Liver (tissue), 9 donors: Measurements from ENCODE around the gene RALB. TPM values are rescaled to one million over a fixed set of nuclear protein-coding genes. Genes with fewer than 3 reads are reported as not detected.

Source experiments
- DNase-seq: peaks from one replicate; pipeline ENCODE4 v3.0.0-alpha.2; 2017; ENCODE audit warnings: low spot score
- H3K27ac ChIP-seq, 2 donors: one replicate each; pipeline ENCODE4 v1.7.0; 2013; ENCODE audit warnings: inconsistent platforms in 2 of 2, low read length in 2 of 2, control low read depth in 1 of 2, low read depth in 1 of 2, mild to moderate bottlenecking in 1 of 2
- H3K27me3 ChIP-seq, 4 donors: one replicate each; pipeline versions ENCODE4 v1.6.1 to v1.7.0; 2013; ENCODE audit warnings: low read length in 3 of 4, inconsistent platforms in 1 of 4, mild to moderate bottlenecking in 1 of 4, moderate library complexity in 1 of 4; ENCODE audit not compliant: control insufficient read depth in 4 of 4, insufficient read depth in 4 of 4
- H3K36me3 ChIP-seq, 4 donors: one replicate each; pipeline versions ENCODE4 v1.6.1 to v1.7.0; 2013; ENCODE audit warnings: low read length in 3 of 4, mild to moderate bottlenecking in 3 of 4, low read depth in 1 of 4, moderate library complexity in 1 of 4; ENCODE audit not compliant: control insufficient read depth in 4 of 4, insufficient read depth in 3 of 4
- H3K4me1 ChIP-seq, 4 donors: one replicate each; pipeline versions ENCODE4 v1.6.1 to v1.7.0; 2013; ENCODE audit warnings: low read length in 3 of 4, mild to moderate bottlenecking in 3 of 4, moderate library complexity in 1 of 4; ENCODE audit not compliant: control insufficient read depth in 4 of 4, insufficient read depth in 4 of 4
- H3K4me3 ChIP-seq, 3 donors: one replicate each; pipeline versions ENCODE4 v1.6.1 to v1.7.0; 2013; ENCODE audit warnings: low read length in 3 of 3, control low read depth in 1 of 3, low read depth in 1 of 3, mild to moderate bottlenecking in 1 of 3
- H3K9ac ChIP-seq, 2 donors: one replicate each; pipeline ENCODE4 v1.7.0; 2013; ENCODE audit warnings: low read length in 2 of 2, mild to moderate bottlenecking in 2 of 2, moderate library complexity in 2 of 2, control low read depth in 1 of 2, low read depth in 1 of 2
- H3K9me3 ChIP-seq, 4 donors: one replicate each; pipeline versions ENCODE4 v1.6.1 to v1.7.0; 2013; ENCODE audit warnings: low read length in 3 of 4; ENCODE audit not compliant: control insufficient read depth in 4 of 4
- EGR1 ChIP-seq, 2 donors: IDR thresholded peaks; 2 replicates each; pipeline ENCODE4 v1.6.1; 2016 to 2018; ENCODE audit warnings: antibody characterized with exemption in 2 of 2, low read depth in 2 of 2
- FOXA1 ChIP-seq: IDR thresholded peaks from 2 replicates; pipeline ENCODE4 v1.6.1; 2016; ENCODE audit warnings: antibody characterized with exemption
- GABPA ChIP-seq, 2 donors: IDR thresholded peaks in 1 of 2; conservative IDR thresholded peaks in 1 of 2; 2 replicates each; pipeline ENCODE4 v1.6.1; 2016; ENCODE audit warnings: antibody characterized with exemption in 2 of 2, mild to moderate bottlenecking in 1 of 2, moderate library complexity in 1 of 2
- HNF4G ChIP-seq: IDR thresholded peaks from 2 replicates; pipeline ENCODE4 v1.6.1; 2016; ENCODE audit warnings: antibody characterized with exemption
- JUND ChIP-seq, 2 donors: IDR thresholded peaks; 2 replicates each; pipeline ENCODE4 v1.6.1; 2016; ENCODE audit warnings: antibody characterized with exemption in 2 of 2
- NR2F2 ChIP-seq: IDR thresholded peaks from 2 replicates; pipeline ENCODE4 v1.6.1; 2016; ENCODE audit warnings: antibody characterized with exemption
- RAD21 ChIP-seq, 2 donors: IDR thresholded peaks; 2 replicates each; pipeline ENCODE4 v1.6.1; 2016; ENCODE audit warnings: antibody characterized with exemption in 2 of 2, mild to moderate bottlenecking in 2 of 2
- RXRA ChIP-seq, 2 donors: IDR thresholded peaks; 2 replicates each; pipeline ENCODE4 v1.6.1; 2017 to 2018; ENCODE audit warnings: antibody characterized with exemption in 2 of 2, mild to moderate bottlenecking in 1 of 2
- SP1 ChIP-seq: IDR thresholded peaks from 2 replicates; pipeline ENCODE4 v1.6.1; 2018; ENCODE audit warnings: antibody characterized with exemption, mild to moderate bottlenecking
- YY1 ChIP-seq: IDR thresholded peaks from 2 replicates; pipeline ENCODE4 v1.6.1; 2016; ENCODE audit warnings: antibody characterized with exemption, mild to moderate bottlenecking
- WGBS: extraction: QIAGEN DNeasy Blood & Tissue Kit; methylation state at CpG from one replicate; pipeline ENCODE4 v1.1.7; 2013; 5-methylcytosine and 5-hydroxymethylcytosine counted together
- polyA plus RNA-seq, 2 donors: library from polyadenylated mRNA; stranded (reverse) in 1 of 2; unstranded in 1 of 2; fragments of 200-250 nt in 1 of 2; fragments of >200 nt in 1 of 2; fragmentation: Nextera tagmentation in 1 of 2; extraction: Ambion mirVana in 1 of 2; gene quantifications; one replicate each; pipeline versions ENCODE4 v1.2.1 to v1.2.3, GENCODE V29; 2013 to 2015
- total RNA-seq, 2 donors: library from RNA; depleted of rRNA; stranded (reverse); fragments of >200 nt; gene quantifications; one replicate each; pipeline ENCODE4 v1.2.3, GENCODE V29; 2014
- TF ChIP-seq, protein P1 (sequence below): fragments of 150-350 bp; IDR thresholded peaks from 2 replicates; pipeline ENCODE4 v1.5.1; 2017; ENCODE audit warnings: improper control_type of control experiment, low read depth, low read length; ENCODE audit not compliant: missing input control
- TF ChIP-seq, protein P2 (sequence below): IDR thresholded peaks from 2 replicates; pipeline ENCODE4 v1.6.1; 2016; ENCODE audit warnings: antibody characterized with exemption, mild to moderate bottlenecking
- TF ChIP-seq, protein P3 (sequence below): IDR thresholded peaks from 2 replicates; pipeline ENCODE4 v1.6.1; 2016; ENCODE audit warnings: antibody characterized with exemption
- TF ChIP-seq, protein P4 (sequence below): IDR thresholded peaks from 2 replicates; pipeline ENCODE4 v1.6.1; 2016; ENCODE audit warnings: antibody characterized with exemption
- donor health status: healthy.
- donor health status: healthy.
- donor health status: healthy.
- donor health status: healthy.
- donor health status: healthy.

RALB gene
- total and polyA plus RNA-seq, 4 donors, result 11.1 to 26.4 (median 20.1) TPM

DNA sequence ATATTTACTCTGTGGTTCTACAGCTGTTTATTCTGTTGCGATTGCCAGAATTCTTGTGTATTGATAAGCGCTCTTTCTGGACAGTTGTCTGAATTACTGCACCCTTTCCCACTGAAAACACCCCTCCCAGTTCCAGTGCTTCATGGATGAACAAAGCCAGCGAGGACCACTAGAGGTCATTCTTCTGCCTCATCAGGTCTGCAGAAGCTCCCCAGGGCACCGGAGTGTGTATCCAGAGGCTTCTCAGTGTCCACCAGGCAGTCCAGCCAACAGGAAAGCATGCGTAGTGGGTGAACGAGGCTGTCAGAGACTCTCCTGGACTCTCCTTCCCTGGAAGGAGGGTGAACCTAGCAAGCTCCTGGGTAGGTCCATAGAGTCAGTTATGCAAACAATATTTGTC is 52.6 kb downstream of the RALB start:
- H3K36me3 ChIP-seq, result peaks cover 0 to 4% (median 1%) of the 10 kb centered on the region in 4 donors
- H3K27ac ChIP-seq, result no peak overlapping the region
- DNase-seq, result no peak
- H3K27me3 ChIP-seq, result no peaks in the 10 kb centered on the region
- TF ChIP-seq, protein P1, sequence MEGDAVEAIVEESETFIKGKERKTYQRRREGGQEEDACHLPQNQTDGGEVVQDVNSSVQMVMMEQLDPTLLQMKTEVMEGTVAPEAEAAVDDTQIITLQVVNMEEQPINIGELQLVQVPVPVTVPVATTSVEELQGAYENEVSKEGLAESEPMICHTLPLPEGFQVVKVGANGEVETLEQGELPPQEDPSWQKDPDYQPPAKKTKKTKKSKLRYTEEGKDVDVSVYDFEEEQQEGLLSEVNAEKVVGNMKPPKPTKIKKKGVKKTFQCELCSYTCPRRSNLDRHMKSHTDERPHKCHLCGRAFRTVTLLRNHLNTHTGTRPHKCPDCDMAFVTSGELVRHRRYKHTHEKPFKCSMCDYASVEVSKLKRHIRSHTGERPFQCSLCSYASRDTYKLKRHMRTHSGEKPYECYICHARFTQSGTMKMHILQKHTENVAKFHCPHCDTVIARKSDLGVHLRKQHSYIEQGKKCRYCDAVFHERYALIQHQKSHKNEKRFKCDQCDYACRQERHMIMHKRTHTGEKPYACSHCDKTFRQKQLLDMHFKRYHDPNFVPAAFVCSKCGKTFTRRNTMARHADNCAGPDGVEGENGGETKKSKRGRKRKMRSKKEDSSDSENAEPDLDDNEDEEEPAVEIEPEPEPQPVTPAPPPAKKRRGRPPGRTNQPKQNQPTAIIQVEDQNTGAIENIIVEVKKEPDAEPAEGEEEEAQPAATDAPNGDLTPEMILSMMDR, result peak; percentile 18
- TF ChIP-seq, protein P2, sequence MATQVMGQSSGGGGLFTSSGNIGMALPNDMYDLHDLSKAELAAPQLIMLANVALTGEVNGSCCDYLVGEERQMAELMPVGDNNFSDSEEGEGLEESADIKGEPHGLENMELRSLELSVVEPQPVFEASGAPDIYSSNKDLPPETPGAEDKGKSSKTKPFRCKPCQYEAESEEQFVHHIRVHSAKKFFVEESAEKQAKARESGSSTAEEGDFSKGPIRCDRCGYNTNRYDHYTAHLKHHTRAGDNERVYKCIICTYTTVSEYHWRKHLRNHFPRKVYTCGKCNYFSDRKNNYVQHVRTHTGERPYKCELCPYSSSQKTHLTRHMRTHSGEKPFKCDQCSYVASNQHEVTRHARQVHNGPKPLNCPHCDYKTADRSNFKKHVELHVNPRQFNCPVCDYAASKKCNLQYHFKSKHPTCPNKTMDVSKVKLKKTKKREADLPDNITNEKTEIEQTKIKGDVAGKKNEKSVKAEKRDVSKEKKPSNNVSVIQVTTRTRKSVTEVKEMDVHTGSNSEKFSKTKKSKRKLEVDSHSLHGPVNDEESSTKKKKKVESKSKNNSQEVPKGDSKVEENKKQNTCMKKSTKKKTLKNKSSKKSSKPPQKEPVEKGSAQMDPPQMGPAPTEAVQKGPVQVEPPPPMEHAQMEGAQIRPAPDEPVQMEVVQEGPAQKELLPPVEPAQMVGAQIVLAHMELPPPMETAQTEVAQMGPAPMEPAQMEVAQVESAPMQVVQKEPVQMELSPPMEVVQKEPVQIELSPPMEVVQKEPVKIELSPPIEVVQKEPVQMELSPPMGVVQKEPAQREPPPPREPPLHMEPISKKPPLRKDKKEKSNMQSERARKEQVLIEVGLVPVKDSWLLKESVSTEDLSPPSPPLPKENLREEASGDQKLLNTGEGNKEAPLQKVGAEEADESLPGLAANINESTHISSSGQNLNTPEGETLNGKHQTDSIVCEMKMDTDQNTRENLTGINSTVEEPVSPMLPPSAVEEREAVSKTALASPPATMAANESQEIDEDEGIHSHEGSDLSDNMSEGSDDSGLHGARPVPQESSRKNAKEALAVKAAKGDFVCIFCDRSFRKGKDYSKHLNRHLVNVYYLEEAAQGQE, result no peak
- TF ChIP-seq RAD21 (IDR thresholded peaks at IDR 0.05), result peak; percentile 36 to 62
- H3K9me3 ChIP-seq, result no peaks in the 10 kb centered on the region
- H3K9ac ChIP-seq, result no peak overlapping the region
- no peak overlapping the region for H3K4me3 ChIP-seq
- no peaks in the 10 kb centered on the region for H3K4me1 ChIP-seq
- 56% methylated on average over 6 of the region's 6 CpGs for WGBS

DNA sequence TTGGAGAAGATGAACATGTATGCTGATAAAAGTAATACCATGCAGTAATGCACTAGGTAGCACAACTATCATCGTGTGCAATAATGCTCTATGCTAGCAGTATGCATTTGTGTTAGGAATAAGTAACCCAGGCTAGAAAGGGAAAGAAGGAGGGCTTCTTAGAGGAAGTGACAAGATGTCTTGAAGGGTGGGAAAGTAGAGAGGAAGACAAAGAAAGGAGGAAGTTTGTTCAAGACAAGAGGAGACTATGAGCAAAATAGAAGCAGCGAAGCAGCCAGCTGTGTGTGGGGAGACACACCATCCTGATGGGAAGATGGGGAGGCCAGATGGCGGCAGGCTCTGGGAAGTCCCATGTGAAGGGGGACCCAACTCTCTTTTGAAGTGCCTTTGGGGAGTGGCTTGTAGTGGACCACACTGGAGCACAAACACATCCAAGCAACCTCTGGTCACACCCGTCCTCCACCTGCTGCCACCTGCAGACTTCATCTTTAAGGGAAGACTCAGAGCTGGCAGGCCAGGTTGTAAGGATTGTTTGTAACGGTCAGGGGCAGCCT is 53.4 kb downstream of the RALB start:
- Histone ChIP-seq H3K36me3 (peaks cover 0 to 2% (median 0%) of the 10 kb centered on the region in 4 donors), H3K4me3 (no peak overlapping the region), H3K27ac (no peak overlapping the region), H3K27me3 (no peaks in the 10 kb centered on the region), H3K4me1 (no peaks in the 10 kb centered on the region), H3K9ac (no peak overlapping the region), H3K9me3 (no peaks in the 10 kb centered on the region)
- 92% methylated on average over 5 of the region's 5 CpGs for WGBS
- no peak for DNase-seq
- TF ChIP-seq, protein P3, sequence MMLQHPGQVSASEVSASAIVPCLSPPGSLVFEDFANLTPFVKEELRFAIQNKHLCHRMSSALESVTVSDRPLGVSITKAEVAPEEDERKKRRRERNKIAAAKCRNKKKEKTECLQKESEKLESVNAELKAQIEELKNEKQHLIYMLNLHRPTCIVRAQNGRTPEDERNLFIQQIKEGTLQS, result no peak
- no peak for TF ChIP-seq YY1
- no peak for TF ChIP-seq JUND (IDR thresholded peaks at IDR 0.05)
- no peak for TF ChIP-seq RAD21 (IDR thresholded peaks at IDR 0.05)
- TF ChIP-seq RXRA (IDR thresholded peaks at IDR 0.05), result no peak
- no peak for TF ChIP-seq EGR1 (IDR thresholded peaks at IDR 0.05; ENCODE audit: low read depth in 2 of 2)
- TF ChIP-seq SP1, result no peak
- TF ChIP-seq, protein P4, sequence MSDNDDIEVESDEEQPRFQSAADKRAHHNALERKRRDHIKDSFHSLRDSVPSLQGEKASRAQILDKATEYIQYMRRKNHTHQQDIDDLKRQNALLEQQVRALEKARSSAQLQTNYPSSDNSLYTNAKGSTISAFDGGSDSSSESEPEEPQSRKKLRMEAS, result no peak
- no peak for TF ChIP-seq NR2F2
- no peak for TF ChIP-seq GABPA (IDR thresholded peaks at IDR 0.05 in 1 of 2, conservative IDR thresholded peaks at IDR 0.05 in 1 of 2)
- TF ChIP-seq, protein P1, result no peak
- TF ChIP-seq FOXA1, result no peak
- TF ChIP-seq, protein P2, result no peak
- TF ChIP-seq HNF4G, result no peak
